CD8-positive, alpha-beta memory T cell (primary cell): Measurements from ENCODE around the gene NOVA1. TPM values are rescaled to one million over a fixed set of nuclear protein-coding genes. Genes with fewer than 3 reads are reported as not detected.

Experiments
- CTCF ChIA-PET: fragments of 350-600 bp; sonication (Branson Sonifier 250); formaldehyde crosslinking; loops from one replicate; lab custom pipeline; 2021; ENCODE audit warnings: antibody characterized with exemption; lab: Charles Lee
- POLR2A ChIA-PET: fragments of 350-600 bp; sonication (Branson Sonifier 250); formaldehyde crosslinking; loops from one replicate; lab custom pipeline; 2021; ENCODE audit warnings: antibody characterized with exemption; lab: Charles Lee
- DNase-seq, 5 donors: peaks; one replicate each; pipeline versions ENCODE4 v3.0.0 to v3.0.0-alpha.2; 2020 to 2022; ENCODE audit warnings: mixed read lengths in 1 of 5
- H3K27ac ChIP-seq: one replicate; pipeline ENCODE4 v1.7.0; 2013; ENCODE audit warnings: low read depth, mild to moderate bottlenecking, low read length, moderate library complexity
- H3K27me3 ChIP-seq: 2 replicates; pipeline ENCODE4 v1.7.0; 2013; ENCODE audit warnings: low read length, mild to moderate bottlenecking; ENCODE audit not compliant: insufficient read depth, poor library complexity, severe bottlenecking
- H3K36me3 ChIP-seq: 2 replicates; pipeline ENCODE4 v1.7.0; 2013; ENCODE audit warnings: mild to moderate bottlenecking, low read length, moderate library complexity; ENCODE audit not compliant: insufficient read depth
- H3K4me1 ChIP-seq: 2 replicates; pipeline ENCODE4 v1.7.0; 2013; ENCODE audit warnings: mild to moderate bottlenecking, low read length, moderate library complexity; ENCODE audit not compliant: insufficient read depth
- H3K4me3 ChIP-seq: 2 replicates; pipeline ENCODE4 v1.7.0; 2013; ENCODE audit warnings: mild to moderate bottlenecking, low read length
- H3K9me3 ChIP-seq: 2 replicates; pipeline ENCODE4 v1.7.0; 2013; ENCODE audit warnings: mild to moderate bottlenecking, low read length
- H3K27ac Mint-ChIP-seq, 8 donors: one replicate each; pipeline ENCODE4 v1.8.0; 2020 to 2021; ENCODE audit warnings: mixed read lengths in 8 of 8, mild to moderate bottlenecking in 6 of 8, inconsistent platforms in 3 of 8, moderate library complexity in 3 of 8
- H3K27me3 Mint-ChIP-seq, 2 donors: one replicate each; pipeline ENCODE4 v1.8.0; 2020 to 2021; ENCODE audit warnings: mixed read lengths in 2 of 2, mild to moderate bottlenecking in 1 of 2, moderate library complexity in 1 of 2
- H3K36me3 Mint-ChIP-seq, 3 donors: one replicate each; pipeline ENCODE4 v1.8.0; 2020 to 2021; ENCODE audit warnings: mixed read lengths in 3 of 3, inconsistent platforms in 1 of 3, mild to moderate bottlenecking in 1 of 3
- H3K4me1 Mint-ChIP-seq, 3 donors: one replicate each; pipeline ENCODE4 v1.8.0; 2020 to 2021; ENCODE audit warnings: mixed read lengths in 3 of 3, inconsistent platforms in 1 of 3, mild to moderate bottlenecking in 1 of 3
- H3K4me3 Mint-ChIP-seq, 7 donors: one replicate each; pipeline ENCODE4 v1.8.0; 2020 to 2021; ENCODE audit warnings: mixed read lengths in 7 of 7, mild to moderate bottlenecking in 6 of 7, moderate library complexity in 4 of 7, inconsistent platforms in 2 of 7
- H3K9me3 Mint-ChIP-seq, 5 donors: one replicate each; pipeline ENCODE4 v1.8.0; 2020 to 2022; ENCODE audit warnings: mixed read lengths in 5 of 5, mild to moderate bottlenecking in 3 of 5, moderate library complexity in 2 of 5, inconsistent platforms in 1 of 5
- polyA plus RNA-seq: library from polyadenylated mRNA; unstranded; fragments of 300-500 nt; fragmentation: Illumina TruSeq; gene quantifications from one replicate; pipeline ENCODE4 v1.2.3, GENCODE V29; 2021
- total RNA-seq, 2 experiments: library from RNA; stranded (reverse); gene quantifications; one replicate each; pipeline ENCODE4 v1.2.3, GENCODE V29; 2021

Gene NOVA1
- total and polyA plus RNA-seq, 3 experiments from 2014 or later: 0.28 TPM; not detected in 2

GRCh38 chr14:26401179-26401968 lies 196.5 kb downstream of the NOVA1 start:
- Mint-ChIP-seq H3K4me1 (no peaks in the 10 kb centered on the region), H3K4me3 (no peak overlapping the region), H3K36me3 (no peaks in the 10 kb centered on the region), H3K9me3 (peaks cover 13 to 59% (median 21%) of the 10 kb centered on the region in 5 donors), H3K27ac (no peak overlapping the region), H3K27me3 (no peaks in the 10 kb centered on the region)
- Histone ChIP-seq H3K27me3 (no peaks in the 10 kb centered on the region), H3K9me3 (no peaks in the 10 kb centered on the region), H3K36me3 (no peaks in the 10 kb centered on the region), H3K27ac (no peak overlapping the region), H3K4me1 (no peaks in the 10 kb centered on the region), H3K4me3 (no peak overlapping the region)
- POLR2A ChIA-PET: no interaction called here
- DNase-seq: no peak
- CTCF ChIA-PET: no interaction called here

- H3K4me3 Mint-ChIP-seq: no peak overlapping the region
- no peak overlapping the region for H3K27ac ChIP-seq
- CTCF ChIA-PET: no interaction called here
- DNase-seq: no peak
- no peaks in the 10 kb centered on the region for H3K36me3 ChIP-seq
- no peaks in the 10 kb centered on the region for H3K9me3 ChIP-seq
- H3K27me3 Mint-ChIP-seq: no peaks in the 10 kb centered on the region
- H3K4me1 ChIP-seq: no peaks in the 10 kb centered on the region
- peaks cover 13 to 57% (median 21%) of the 10 kb centered on the region in 5 donors for H3K9me3 Mint-ChIP-seq
- H3K4me1 Mint-ChIP-seq: no peaks in the 10 kb centered on the region
- H3K27ac Mint-ChIP-seq: no peak overlapping the region
- no peaks in the 10 kb centered on the region for H3K27me3 ChIP-seq
- H3K36me3 Mint-ChIP-seq: no peaks in the 10 kb centered on the region
- H3K4me3 ChIP-seq: no peak overlapping the region
- POLR2A ChIA-PET: no interaction called here
These were observed 197.5 kb downstream of the NOVA1 start for GRCh38 chr14:26400373-26400772.

GRCh38 chr14:26398616-26399015 lies 199.2 kb downstream of the NOVA1 start:
- no peaks in the 10 kb centered on the region for H3K27me3 ChIP-seq
- H3K36me3 ChIP-seq: no peaks in the 10 kb centered on the region
- H3K27ac ChIP-seq: no peak overlapping the region
- no peak for DNase-seq
- CTCF ChIA-PET: no interaction called here
- Mint-ChIP-seq H3K27me3 (no peaks in the 10 kb centered on the region), H3K4me1 (no peaks in the 10 kb centered on the region), H3K27ac (no peak overlapping the region), H3K9me3 (peaks cover 10 to 51% (median 14%) of the 10 kb centered on the region in 5 donors), H3K36me3 (no peaks in the 10 kb centered on the region), H3K4me3 (no peak overlapping the region)
- no peaks in the 10 kb centered on the region for H3K9me3 ChIP-seq
- POLR2A ChIA-PET: no interaction called here
- no peaks in the 10 kb centered on the region for H3K4me1 ChIP-seq
- H3K4me3 ChIP-seq: no peak overlapping the region
